Vagina (tissue), 2 donors: ENCODE data around the gene ZMYND10.

Experiments used
- CTCF ChIP-seq, 3 experiments: fragments of 450-650 bp in 2 of 3; fragments of 200-600 bp in 1 of 3; sonication (generic) in 1 of 3; IDR thresholded peaks; one replicate each; pipeline ENCODE4 v1.5.1; 2017 to 2019; ENCODE audit warnings: antibody characterized with exemption in 3 of 3, mild to moderate bottlenecking in 2 of 3, moderate library complexity in 2 of 3
- POLR2A ChIP-seq, 2 donors: fragments of 450-650 bp; IDR thresholded peaks; one replicate each; pipeline ENCODE4 v1.6.1; 2017; ENCODE audit warnings: antibody characterized with exemption in 2 of 2, mild to moderate bottlenecking in 2 of 2, moderate library complexity in 2 of 2

- TF ChIP-seq CTCF (IDR thresholded peaks at IDR 0.05): no peak
- TF ChIP-seq POLR2A (IDR thresholded peaks at IDR 0.05): no peak
Observed at GRCh38 chr3:50322115-50322385, 23.5 kb downstream of the ZMYND10 start.
